ENCODE measurements around the gene SUPT3H. TPM values are rescaled to one million over a fixed set of nuclear protein-coding genes. Genes with fewer than 3 reads are reported as not detected.

SUPT3H gene
- total and polyA plus RNA-seq, 2 of the 13 experiments (the other 11 are each of a cell fraction or from before 2014, with no cell fraction given), result 11.9 to 36.1 TPM

GRCh38 chr6:44841829-44842228, 535.9 kb downstream of the SUPT3H start (continued):
- TF ChIP-seq SNAPC4 (CRISPR knock-in tag; IDR thresholded peaks at IDR 0.05) (no peak), ZNF580 (CRISPR knock-in tag; IDR thresholded peaks at IDR 0.05; ENCODE audit: borderline replicate concordance, low read depth) (no peak), ZBTB40 (IDR thresholded peaks at IDR 0.05) (no peak), ZBTB40 (CRISPR knock-in tag; IDR thresholded peaks at IDR 0.05) (no peak), HIVEP1 (CRISPR knock-in tag; IDR thresholded peaks at IDR 0.05) (no peak), GMEB1 (CRISPR knock-in tag; IDR thresholded peaks at IDR 0.05; ENCODE audit: borderline replicate concordance) (no peak)

Data from HepG2 (cell line).